ENCODE data around the gene TEX13B.

Gene TEX13B

DNA sequence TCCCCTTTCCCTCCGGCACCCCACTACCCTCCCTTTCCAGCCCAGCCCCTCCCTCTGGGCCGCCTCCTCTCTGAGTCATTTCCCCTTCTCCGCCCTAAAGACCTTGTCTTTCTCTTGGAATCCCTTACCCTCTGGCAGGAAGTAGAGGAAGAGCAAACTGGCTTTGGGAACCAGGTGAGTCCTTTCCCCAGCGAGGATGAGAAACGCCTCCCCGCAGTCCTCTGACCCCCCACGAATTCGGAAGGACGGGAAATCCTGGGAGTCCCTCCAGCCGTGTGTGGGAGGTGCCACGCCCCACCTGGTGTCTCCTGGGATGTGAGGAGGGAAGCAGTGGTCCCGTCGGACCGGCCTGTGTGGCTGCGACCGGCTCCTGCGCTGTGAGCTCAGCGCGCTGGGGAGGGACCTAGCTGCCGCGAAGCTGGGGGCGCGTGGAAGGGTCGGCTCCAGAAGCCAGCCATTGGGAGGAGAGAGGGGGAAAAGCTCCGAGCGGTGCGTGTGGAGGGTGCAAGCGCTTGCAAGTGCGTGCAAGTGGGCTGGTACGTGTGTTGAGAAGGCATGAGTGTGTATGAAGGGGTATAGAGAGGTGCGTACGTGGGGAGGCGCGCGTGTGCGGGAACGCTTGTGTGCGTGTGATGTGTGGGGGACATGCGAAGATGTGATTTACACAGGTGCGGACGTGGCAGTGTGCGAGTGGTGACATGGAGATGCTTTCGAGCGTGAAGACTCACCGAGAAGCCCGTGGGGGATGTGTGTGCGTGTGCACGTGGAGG, 46.3 kb downstream of the TEX13B start:
- no peak for DNase-seq

GRCh38 chrX:107935200-107935599, 47.0 kb downstream of the TEX13B start:
- no peak for DNase-seq

DNA sequence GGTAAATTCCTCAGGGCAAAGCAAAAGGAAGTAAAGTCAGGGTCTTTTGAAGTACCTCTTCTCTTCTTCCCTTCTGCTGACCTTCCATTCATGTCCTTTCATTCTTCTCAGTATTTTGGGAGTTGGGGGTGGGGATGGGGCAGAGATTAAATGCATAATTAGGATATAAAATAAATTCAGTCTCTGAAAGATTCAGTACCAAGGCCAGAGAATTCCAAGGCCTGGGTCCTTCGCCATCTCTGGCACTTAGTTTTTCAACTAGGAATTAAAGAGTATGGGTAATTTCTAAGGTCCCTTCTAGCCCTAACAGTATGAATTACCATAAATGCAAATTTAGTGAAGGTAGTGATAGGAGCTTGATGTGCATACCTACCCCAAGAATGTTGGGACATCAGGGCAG, 47.9 kb downstream of the TEX13B start:
- DNase-seq, result no peak

Data from DMS79 (cell line).